Central memory CD8-positive, alpha-beta T cell (primary cell): ENCODE results near the gene ABCG1.
A peak's percentile ranks its signal among the peaks of the same experiment; 100 is the strongest.

Experiments used
- ATAC-seq: fragments of 150-1000 bp; cut with Tn5 transposase; replicated peaks from 2 replicates; pipeline ENCODE4 v1.10.0; 2022; ENCODE audit warnings: mild to moderate bottlenecking, moderate FRiP score, moderate number of reproducible peaks; ENCODE audit not compliant: poor library complexity, severe bottlenecking; ENCODE audit errors: extremely low read depth
- DNase-seq, 2 donors: peaks; one replicate each; pipeline ENCODE4 v3.0.0; 2021; ENCODE audit warnings: low spot score in 2 of 2
- H3K27ac Mint-ChIP-seq: one replicate; pipeline ENCODE4 v1.8.0; 2022; ENCODE audit warnings: low read depth, mild to moderate bottlenecking, moderate library complexity, mixed read lengths
- H3K27me3 Mint-ChIP-seq: one replicate; pipeline ENCODE4 v1.8.0; 2022; ENCODE audit warnings: mixed read lengths
- H3K36me3 Mint-ChIP-seq: one replicate; pipeline ENCODE4 v1.8.0; 2022; ENCODE audit warnings: mild to moderate bottlenecking, moderate library complexity, mixed read lengths; ENCODE audit not compliant: insufficient read depth
- H3K4me1 Mint-ChIP-seq: one replicate; pipeline ENCODE4 v1.8.0; 2022; ENCODE audit warnings: mixed read lengths
- H3K4me3 Mint-ChIP-seq: one replicate; pipeline ENCODE4 v1.8.0; 2022; ENCODE audit warnings: mild to moderate bottlenecking, moderate library complexity, mixed read lengths
- H3K9me3 Mint-ChIP-seq: one replicate; pipeline ENCODE4 v1.8.0; 2022; ENCODE audit warnings: mixed read lengths

The ABCG1 gene

DNA sequence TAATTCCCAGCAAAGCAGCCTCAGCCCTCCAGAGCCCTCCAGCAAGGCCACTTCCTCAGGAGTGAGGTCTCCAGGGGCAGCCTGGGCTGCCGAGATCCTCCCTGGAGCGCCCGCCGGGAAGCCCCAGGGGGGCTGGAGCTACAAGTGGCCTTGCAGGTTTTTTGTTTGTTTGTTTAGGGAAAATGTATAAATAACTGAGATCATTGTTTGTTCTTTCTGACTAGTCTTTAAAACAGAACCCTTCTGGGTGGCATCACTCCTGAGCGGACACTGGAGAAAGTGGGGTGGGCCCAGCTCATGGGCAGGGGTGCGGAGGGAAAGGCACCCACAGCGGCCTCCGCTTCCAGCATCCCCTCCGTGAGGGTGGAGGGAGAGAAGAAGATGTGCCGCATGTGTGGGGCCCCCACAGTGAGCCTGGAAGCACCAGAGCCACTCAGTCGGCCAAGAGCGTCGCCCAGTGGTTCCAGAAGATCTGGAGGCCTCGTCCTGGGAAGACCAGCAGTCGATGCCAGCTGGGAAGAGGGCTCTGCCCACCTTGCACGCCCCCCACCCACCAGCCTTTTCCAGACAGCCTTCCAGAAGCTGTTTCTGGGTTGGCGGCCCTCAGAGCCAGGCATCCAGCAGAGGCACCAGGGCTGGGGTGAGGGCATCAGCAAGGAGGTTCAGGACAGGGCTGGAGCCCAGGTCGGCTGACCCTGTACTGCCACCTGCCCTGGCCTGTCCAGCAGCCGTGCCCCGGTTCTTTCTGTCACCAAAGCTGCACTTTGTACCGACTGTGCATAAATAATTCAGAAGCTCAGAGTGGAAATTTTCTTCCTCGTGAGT lies 61.6 kb downstream of the ABCG1 start:
- Mint-ChIP-seq H3K36me3 (peaks cover 23% of the 10 kb centered on the region), H3K9me3 (no peaks in the 10 kb centered on the region), H3K27ac (no peak overlapping the region), H3K4me1 (no peaks in the 10 kb centered on the region), H3K27me3 (no peaks in the 10 kb centered on the region), H3K4me3 (no peak overlapping the region)
- ATAC-seq (no peak), DNase-seq (no peak)

DNA sequence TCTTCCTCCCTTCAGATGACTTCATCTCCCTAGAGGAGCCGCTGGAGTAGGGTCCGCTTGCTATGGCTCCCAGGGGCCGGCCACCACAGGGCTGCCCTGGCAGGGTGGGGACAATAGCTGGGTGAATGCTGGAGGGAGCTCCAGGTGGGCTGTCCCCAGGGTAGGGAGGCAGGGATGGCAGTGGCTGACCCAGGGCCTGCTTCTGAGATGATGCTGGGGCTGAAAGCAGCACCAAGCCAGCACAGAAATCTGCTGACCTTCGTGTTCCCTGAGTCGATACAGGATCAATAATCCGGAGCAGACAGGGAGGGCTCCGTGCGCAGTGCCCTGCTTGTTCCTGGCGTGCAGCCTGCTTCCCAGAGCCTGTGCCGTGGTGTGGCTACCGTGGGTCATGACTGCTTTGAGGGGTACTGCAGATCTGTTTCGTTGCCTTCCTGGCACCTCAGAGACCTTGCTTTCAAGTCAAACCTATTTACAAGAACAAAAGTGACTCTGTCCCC lies 62.3 kb downstream of the ABCG1 start:
- ATAC-seq = no peak
- H3K4me3 Mint-ChIP-seq = no peak overlapping the region
- H3K9me3 Mint-ChIP-seq = no peaks in the 10 kb centered on the region
- no peak overlapping the region for H3K27ac Mint-ChIP-seq
- no peaks in the 10 kb centered on the region for H3K4me1 Mint-ChIP-seq
- H3K27me3 Mint-ChIP-seq = no peaks in the 10 kb centered on the region
- peaks cover 27% of the 10 kb centered on the region for H3K36me3 Mint-ChIP-seq
- DNase-seq = no peak

DNA sequence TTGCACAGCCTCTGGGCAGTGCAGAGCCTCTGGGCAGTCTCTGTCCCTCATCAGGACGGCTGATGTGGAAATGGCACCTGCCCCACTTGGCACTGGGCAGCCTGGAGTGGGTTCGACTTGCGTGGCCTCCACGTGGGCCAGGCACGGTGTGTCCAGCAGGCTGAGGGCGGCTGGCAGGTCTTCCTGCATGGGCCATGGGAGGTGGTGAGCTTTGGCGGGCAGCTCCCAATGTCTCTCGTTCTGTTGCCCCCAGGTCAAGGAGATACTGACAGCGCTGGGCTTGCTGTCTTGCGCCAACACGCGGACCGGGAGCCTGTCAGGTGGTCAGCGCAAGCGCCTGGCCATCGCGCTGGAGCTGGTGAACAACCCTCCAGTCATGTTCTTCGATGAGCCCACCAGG lies 63.1 kb downstream of the ABCG1 start:
- H3K36me3 Mint-ChIP-seq = peaks cover 28% of the 10 kb centered on the region
- DNase-seq = no peak
- H3K27me3 Mint-ChIP-seq = no peaks in the 10 kb centered on the region
- H3K9me3 Mint-ChIP-seq = no peaks in the 10 kb centered on the region
- H3K4me3 Mint-ChIP-seq = no peak overlapping the region
- ATAC-seq = no peak
- no peak overlapping the region for H3K27ac Mint-ChIP-seq
- no peaks in the 10 kb centered on the region for H3K4me1 Mint-ChIP-seq

- no peak overlapping the region for H3K4me3 Mint-ChIP-seq
Observed at GRCh38 chr21:42282715-42283114, 63.8 kb downstream of the ABCG1 start.

GRCh38 chr21:42285569-42286245 lies 66.8 kb downstream of the ABCG1 start:
- DNase-seq (no peak), ATAC-seq (no peak)
- Mint-ChIP-seq H3K4me1 (no peaks in the 10 kb centered on the region), H3K9me3 (no peaks in the 10 kb centered on the region), H3K27ac (peak overlapping the region; percentile 29), H3K27me3 (no peaks in the 10 kb centered on the region), H3K36me3 (peaks cover 21% of the 10 kb centered on the region), H3K4me3 (no peak overlapping the region)

More at GRCh38 chr21:42282715-42283114, 63.8 kb downstream of the ABCG1 start:
- Mint-ChIP-seq H3K4me1 (no peaks in the 10 kb centered on the region), H3K36me3 (peaks cover 28% of the 10 kb centered on the region), H3K9me3 (no peaks in the 10 kb centered on the region), H3K27ac (peak overlapping the region; percentile 83), H3K27me3 (no peaks in the 10 kb centered on the region)
- no peak for ATAC-seq
- no peak for DNase-seq

DNA sequence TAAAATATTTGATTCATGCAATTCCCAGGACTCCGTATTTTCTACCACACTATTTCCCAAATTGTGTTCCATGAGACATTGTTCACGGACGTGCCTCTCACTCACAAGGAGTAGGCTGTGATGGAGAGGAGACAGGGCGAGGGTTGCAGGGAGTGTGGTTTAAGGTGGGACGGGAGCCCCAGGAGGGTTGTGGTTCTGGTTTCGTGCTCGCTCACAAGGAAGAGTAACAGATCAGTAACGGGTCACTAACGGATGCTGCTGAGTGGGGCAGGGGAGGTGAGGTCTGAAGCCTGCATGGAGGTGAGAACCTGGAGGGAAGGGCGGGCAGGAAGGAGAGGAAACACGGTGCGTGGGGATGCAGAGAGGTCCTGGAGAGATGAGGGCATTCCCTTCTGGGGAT lies 67.5 kb downstream of the ABCG1 start:
- no peak for DNase-seq
- Mint-ChIP-seq H3K4me1 (no peaks in the 10 kb centered on the region), H3K27me3 (no peaks in the 10 kb centered on the region), H3K4me3 (no peak overlapping the region), H3K9me3 (no peaks in the 10 kb centered on the region), H3K36me3 (peaks cover 21% of the 10 kb centered on the region), H3K27ac (peak overlapping the region; percentile 29)
- no peak for ATAC-seq

DNA sequence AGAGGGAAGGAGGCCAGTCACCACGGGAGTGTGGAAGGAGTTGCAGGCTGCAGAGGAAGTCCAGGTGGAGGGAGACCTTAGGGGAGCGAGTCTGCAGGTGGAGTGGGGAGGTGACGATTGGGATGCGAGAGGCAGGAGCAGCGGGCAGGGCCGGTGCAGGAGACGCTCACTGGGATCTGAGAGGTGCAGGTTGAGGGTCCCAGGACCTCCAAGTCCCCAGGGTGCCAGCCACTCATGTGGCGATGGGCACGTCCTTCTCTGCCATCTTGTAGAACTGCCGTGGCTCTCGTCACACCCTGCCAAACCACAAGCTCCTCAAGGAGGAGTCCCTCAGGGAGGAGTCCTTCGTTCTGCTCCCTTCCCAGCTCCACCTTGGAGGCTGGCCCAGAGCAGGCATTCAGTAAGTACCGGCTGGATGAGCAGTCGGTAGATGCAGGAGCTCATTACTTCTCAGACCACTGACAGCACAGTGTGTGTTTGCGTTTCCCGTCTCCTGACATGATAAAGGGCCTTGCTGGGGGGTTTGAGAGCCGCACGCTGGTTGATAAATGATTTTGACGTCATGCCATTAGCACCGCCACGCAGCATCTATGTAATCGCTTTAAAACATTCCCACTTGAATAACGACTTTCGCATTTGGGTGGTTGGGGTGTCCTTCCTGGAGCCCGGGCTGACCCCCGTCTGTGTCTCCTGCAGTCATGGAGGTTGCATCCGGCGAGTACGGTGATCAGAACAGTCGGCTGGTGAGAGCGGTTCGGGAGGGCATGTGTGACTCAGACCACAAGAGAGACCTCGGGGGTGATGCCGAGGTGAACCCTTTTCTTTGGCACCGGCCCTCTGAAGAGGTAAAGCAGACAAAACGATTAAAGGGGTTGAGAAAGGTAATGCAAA lies 68.5 kb downstream of the ABCG1 start:
- H3K9me3 Mint-ChIP-seq = no peaks in the 10 kb centered on the region
- no peaks in the 10 kb centered on the region for H3K4me1 Mint-ChIP-seq
- no peak for ATAC-seq
- no peak overlapping the region for H3K27ac Mint-ChIP-seq
- H3K36me3 Mint-ChIP-seq = peaks cover 19% of the 10 kb centered on the region
- no peaks in the 10 kb centered on the region for H3K27me3 Mint-ChIP-seq
- DNase-seq = no peak
- no peak overlapping the region for H3K4me3 Mint-ChIP-seq

DNA sequence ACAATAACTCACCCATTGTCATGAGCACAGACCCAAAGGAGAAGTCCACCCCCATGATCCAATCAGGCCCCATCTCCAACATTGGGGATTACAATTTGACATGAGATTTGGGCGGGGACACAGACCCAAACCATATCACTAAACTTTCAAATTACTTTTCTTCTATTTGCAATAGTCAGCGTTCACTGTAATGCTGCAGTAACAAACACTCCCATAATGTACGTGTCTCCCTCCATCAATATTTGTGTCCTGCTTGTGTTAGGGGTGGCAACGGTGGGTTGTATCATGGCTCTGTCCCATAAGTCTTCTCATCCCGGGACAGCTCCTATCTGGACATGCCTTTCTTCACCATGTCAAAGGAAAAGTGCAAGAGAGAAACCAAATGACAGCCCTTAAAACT lies 70.0 kb downstream of the ABCG1 start:
- Mint-ChIP-seq H3K36me3 (peaks cover 19% of the 10 kb centered on the region), H3K4me3 (no peak overlapping the region), H3K4me1 (no peaks in the 10 kb centered on the region), H3K27me3 (no peaks in the 10 kb centered on the region), H3K27ac (no peak overlapping the region), H3K9me3 (no peaks in the 10 kb centered on the region)
- no peak for ATAC-seq
- no peak for DNase-seq

DNA sequence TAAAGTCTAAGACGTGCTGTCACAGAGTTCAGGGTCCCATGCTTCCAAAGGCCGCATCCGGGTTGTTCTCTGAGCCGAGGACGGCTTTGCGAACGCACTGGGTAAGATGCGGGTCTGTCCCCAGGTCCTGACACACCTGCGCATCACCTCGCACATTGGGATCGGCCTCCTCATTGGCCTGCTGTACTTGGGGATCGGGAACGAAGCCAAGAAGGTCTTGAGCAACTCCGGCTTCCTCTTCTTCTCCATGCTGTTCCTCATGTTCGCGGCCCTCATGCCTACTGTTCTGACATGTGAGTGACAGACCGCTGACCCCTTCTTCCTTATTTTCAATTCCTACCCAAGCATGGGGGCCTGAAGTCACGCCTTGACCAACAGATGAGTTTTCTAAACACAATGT lies 71.0 kb downstream of the ABCG1 start:
- no peak overlapping the region for H3K27ac Mint-ChIP-seq
- H3K4me1 Mint-ChIP-seq = no peaks in the 10 kb centered on the region
- DNase-seq (no peak), ATAC-seq (no peak)
- no peak overlapping the region for H3K4me3 Mint-ChIP-seq
- no peaks in the 10 kb centered on the region for H3K9me3 Mint-ChIP-seq
- H3K27me3 Mint-ChIP-seq = no peaks in the 10 kb centered on the region
- peaks cover 16% of the 10 kb centered on the region for H3K36me3 Mint-ChIP-seq

DNA sequence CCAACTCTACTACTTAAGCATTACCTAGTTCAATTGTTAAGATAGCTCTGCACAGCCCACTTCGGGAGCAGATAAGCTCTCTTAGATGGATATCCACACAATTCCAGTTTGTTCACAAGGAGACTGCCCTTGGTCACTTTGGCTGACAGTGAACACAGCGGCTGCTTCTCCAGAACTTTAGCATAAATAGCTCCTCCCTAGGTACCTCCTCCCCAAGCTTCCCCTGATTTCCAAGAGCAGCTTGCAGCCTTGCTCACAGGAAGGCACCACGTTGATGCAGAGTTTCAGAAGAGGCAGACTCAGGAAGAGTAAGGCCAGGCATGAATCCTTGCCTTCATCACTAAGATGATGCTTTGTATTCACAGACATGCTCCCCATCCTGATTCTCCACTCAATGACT lies 71.6 kb downstream of the ABCG1 start:
- H3K27ac Mint-ChIP-seq = no peak overlapping the region
- H3K9me3 Mint-ChIP-seq = no peaks in the 10 kb centered on the region
- ATAC-seq = no peak
- H3K4me3 Mint-ChIP-seq = no peak overlapping the region
- H3K36me3 Mint-ChIP-seq = peaks cover 13% of the 10 kb centered on the region
- no peaks in the 10 kb centered on the region for H3K27me3 Mint-ChIP-seq
- DNase-seq = no peak
- no peaks in the 10 kb centered on the region for H3K4me1 Mint-ChIP-seq

DNA sequence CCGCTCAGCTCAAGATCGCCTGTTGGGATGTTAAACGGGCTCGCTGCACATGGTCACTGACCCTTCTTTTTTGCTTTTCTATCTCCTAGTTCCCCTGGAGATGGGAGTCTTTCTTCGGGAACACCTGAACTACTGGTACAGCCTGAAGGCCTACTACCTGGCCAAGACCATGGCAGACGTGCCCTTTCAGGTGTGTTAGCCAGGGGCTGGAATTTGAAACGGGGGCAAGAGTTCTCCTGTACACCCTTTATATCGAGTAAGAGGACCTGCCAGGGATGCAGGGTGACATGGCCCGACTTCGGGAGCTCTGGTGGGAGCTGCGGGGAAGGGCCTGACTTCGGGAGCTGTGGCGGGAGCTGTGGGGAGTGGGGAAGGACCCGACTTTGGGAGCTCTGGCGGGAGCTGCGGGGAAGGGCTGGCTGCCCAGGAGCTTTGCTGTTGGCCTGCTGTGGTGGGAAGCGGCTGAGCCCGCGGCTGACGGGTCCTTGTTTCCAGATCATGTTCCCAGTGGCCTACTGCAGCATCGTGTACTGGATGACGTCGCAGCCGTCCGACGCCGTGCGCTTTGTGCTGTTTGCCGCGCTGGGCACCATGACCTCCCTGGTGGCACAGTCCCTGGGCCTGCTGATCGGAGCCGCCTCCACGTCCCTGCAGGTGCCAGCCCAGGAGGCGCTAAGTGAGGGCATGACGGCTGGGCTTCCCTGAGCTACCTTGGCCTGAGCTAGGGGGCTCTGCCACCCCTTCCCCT lies 72.2 kb downstream of the ABCG1 start:
- Mint-ChIP-seq H3K4me1 (no peaks in the 10 kb centered on the region), H3K27me3 (no peaks in the 10 kb centered on the region), H3K9me3 (no peaks in the 10 kb centered on the region), H3K4me3 (no peak overlapping the region), H3K36me3 (peaks cover 13% of the 10 kb centered on the region), H3K27ac (no peak overlapping the region)
- ATAC-seq = no peak
- no peak for DNase-seq
